Subcutaneous adipose tissue (tissue), 4 donors: ENCODE data around the gene FCN2. TPM values are rescaled to one million over a fixed set of nuclear protein-coding genes. Genes with fewer than 3 reads are reported as not detected.

Experiments
- CTCF ChIP-seq: fragments of 450-650 bp; IDR thresholded peaks from one replicate; pipeline ENCODE4 v1.5.1; 2016; ENCODE audit warnings: low read depth, mild to moderate bottlenecking, control low read depth, antibody characterized with exemption, moderate library complexity
- total RNA-seq, 4 donors: library from RNA; depleted of rRNA; stranded (reverse); fragments of >200 nt; gene quantifications; one replicate each; pipeline ENCODE4 v1.1.0, GENCODE V29; 2016

The FCN2 gene
- total RNA-seq, 4 donors from 2014 or later = 1.3 to 9.8 (median 2.5) TPM

- TF ChIP-seq CTCF = no peak
These were observed 29.2 kb downstream of the FCN2 start for GRCh38 chr9:134909511-134910481.

DNA sequence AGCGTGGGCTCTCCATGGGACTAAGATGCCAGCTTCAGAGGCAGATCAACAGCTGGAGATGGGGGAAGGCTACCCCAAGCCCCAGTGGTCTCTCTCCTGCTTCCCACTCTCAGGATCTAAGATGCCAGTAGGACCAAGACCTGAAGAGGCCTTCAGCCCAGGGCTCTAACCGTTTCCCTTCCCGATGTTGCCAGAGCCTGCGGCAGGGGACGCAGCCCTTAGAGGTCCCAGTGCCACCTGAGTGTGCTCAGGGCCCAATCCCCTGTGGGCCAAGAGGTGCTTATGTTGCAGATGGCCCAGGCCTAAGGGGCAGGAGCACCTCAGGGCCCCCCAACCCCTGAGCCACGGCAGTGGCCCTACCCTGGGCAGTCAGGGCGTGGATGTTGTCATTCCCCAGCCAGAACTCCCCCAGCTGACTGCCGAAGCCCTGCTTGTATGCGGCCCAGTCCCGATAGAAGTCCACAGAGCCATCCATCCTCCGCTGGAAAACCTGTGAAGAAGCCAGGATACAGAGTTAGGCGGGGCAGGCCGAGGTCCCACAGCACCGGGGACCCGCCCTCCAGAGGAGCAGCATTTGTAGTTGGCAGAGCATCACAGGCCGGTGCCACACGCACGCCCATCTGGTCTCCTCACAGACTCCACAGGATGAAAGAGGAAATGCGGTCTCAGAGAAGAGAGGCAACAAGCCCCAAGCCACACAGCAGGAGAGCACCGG is 31.7 kb downstream of the FCN2 start:
- no peak for TF ChIP-seq CTCF

DNA sequence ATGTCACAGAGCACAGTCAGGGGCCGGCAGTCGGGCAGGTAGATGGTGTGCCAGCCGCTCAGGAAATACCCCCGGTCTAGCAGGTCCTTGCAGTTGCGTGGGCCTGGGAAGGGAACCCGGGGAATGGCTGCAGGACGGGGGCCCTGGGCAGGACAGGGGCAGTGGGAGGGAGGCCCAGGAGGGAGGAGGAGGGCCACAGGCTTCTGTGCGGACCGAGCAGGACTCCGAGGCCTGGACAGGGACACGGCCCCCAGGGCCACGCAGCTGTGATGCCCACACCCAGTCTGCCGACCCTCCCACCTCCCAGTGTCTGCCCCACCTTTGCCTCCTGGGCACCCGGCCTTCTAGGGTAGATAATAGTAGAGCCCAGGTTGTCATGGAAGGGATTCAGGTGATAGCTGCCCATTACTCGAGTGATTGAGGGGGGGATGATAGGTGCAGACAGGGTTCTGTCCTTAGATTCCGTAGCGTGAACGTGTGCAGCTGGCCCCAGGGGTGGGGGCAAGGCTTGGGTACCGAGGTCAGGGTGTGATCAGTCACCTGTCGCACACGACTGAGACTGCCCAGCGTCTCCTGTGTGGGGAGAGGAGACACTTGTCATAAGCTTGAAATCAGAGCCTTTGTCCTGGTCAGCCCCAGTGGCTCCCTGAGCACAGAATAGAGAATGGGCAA is 32.6 kb downstream of the FCN2 start:
- TF ChIP-seq CTCF = no peak

DNA sequence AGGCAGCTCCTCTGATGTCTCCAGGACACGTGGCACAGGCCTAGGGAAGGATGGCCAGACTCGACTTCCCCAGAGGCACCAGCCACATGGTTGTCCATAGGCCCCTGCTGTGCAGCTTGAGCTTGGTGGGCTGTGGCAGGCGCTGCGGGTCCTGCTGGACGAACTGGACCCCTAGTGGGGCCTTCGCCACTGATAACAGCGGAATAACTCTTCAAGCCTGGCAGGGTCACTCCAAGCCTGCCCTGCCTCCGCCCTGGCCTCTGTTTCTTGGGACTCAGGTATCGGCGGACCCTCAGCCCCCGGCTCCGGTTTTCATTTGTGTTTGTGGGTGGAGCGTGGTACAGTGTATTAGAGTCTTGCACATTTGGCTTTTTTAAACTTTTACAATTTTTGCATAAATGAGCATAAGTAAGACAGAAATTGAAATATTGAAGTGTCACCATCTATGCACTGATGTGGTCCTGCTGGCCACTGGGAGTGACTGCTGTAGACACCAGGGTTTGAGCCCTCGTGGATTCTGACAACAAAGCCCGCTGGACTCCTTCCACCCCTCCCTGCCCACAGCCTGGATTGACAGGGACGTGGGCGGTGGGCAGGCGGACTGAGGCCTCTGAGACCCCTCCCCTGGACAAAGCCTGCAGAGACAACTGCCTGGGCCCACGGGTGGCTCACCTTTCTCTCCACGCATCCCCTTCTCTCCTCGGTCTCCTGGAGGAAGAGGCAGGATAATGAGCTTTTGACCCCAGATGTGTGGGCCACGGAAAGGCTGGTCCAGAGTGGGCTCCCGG is 33.3 kb downstream of the FCN2 start:
- TF ChIP-seq CTCF = no peak

GRCh38 chr9:134914501-134914834 is 33.9 kb downstream of the FCN2 start:
- no peak for TF ChIP-seq CTCF

DNA sequence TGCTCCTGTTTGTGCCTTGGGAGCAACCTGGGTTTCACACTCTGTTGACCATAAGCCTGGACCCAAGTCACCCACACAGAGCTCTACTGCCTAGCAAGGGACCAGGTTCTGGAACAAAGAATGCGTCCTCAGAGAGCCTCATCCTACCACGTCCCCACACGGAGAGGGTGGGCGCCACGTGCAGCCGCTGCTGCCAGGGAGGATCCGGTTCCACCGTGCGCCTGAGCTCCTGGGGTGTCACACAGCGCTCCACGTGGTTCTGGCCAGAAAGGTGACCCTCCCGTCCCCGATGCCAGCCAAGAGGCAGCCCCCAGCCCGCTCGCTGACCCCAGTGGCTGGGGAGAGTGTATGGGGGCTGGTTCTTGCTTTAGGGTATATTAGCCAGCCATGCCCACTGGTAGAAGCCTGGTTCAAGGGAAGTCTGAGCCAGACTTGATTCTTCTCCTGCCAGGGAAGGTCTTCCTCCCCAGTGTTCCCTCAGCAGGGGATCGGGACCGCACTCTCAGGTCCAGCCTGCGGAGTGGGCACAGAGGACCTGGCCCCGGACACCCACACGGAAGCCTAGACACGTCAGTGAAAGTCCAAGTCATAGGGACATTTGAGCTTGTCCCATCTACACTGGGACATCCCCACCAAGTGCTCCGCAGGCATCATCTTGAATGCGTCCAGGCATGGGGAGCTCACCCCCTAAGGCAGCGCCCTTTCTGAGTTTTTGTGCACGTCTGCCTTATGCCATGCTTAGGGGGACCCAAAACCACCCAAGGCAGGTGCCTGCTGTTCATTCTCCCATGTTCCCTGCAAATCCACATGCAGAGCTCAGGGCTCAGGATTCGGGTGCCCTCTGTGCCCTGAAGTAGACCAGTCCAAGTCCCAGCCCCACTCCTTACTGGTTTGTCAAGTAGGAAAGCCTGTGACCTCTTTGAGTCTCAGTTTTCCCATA is 34.7 kb downstream of the FCN2 start:
- no peak for TF ChIP-seq CTCF
